HEK293T (cell line): ENCODE results near the gene EIPR1.
"Not testable (repeated sequence)": the region's sequence is repeated elsewhere in the genome, so short reads cannot be mapped to it uniquely, and the experiment has no call there.

ENCODE experiments used
- FOXA1 ChIP-seq: fragments of 450-650 bp; IDR thresholded peaks from 2 replicates; pipeline ENCODE4 v1.6.1; 2016; ENCODE audit warnings: mild to moderate bottlenecking
- HDGF ChIP-seq: fragments of 450-650 bp; IDR thresholded peaks from 2 replicates; pipeline ENCODE4 v1.6.1; 2017; ENCODE audit warnings: antibody characterized with exemption, borderline replicate concordance
- PKNOX1 ChIP-seq: fragments of 450-650 bp; IDR thresholded peaks from 2 replicates; pipeline ENCODE4 v1.6.1; 2016
- SP1 ChIP-seq: fragments of 450-650 bp; IDR thresholded peaks from 2 replicates; pipeline ENCODE4 v1.6.1; 2017
- TARDBP ChIP-seq: fragments of 450-650 bp; IDR thresholded peaks from 2 replicates; pipeline ENCODE4 v1.6.1; 2016

- not testable (repeated sequence) for TF ChIP-seq HDGF, TARDBP, FOXA1, PKNOX1, SP1
These were observed 196.8 kb downstream of the EIPR1 start for GRCh38 chr2:3180909-3181221.
